Ovary (tissue), 9 donors: ENCODE data around the gene NEU2. TPM values are rescaled to one million over a fixed set of nuclear protein-coding genes. Genes with fewer than 3 reads are reported as not detected.
A peak's percentile ranks its signal among the peaks of the same experiment; 100 is the strongest.

ENCODE experiments used
- DNase-seq, 5 donors: peaks; one replicate each; pipeline ENCODE4 v3.0.0-alpha.2; 2019 to 2020
- H3K27ac ChIP-seq, 2 donors: fragments of 200-600 bp; one replicate each; pipeline versions ENCODE4 v1.5.1 to v1.8.0; 2019 to 2022
- H3K27me3 ChIP-seq: fragments of 200-600 bp; one replicate; pipeline ENCODE4 v1.8.0; 2022
- H3K36me3 ChIP-seq: fragments of 200-600 bp; sonication (generic); one replicate; pipeline ENCODE4 v1.5.1; 2019
- H3K4me1 ChIP-seq: one replicate; pipeline ENCODE4 v1.8.1; 2013; ENCODE audit warnings: mild to moderate bottlenecking, moderate library complexity; ENCODE audit not compliant: insufficient read depth
- H3K4me3 ChIP-seq: fragments of 200-600 bp; sonication (generic); one replicate; pipeline ENCODE4 v1.5.1; 2017
- H3K9me3 ChIP-seq, 2 donors: fragments of 200-600 bp in 1 of 2; sonication (generic) in 1 of 2; one replicate each; pipeline versions ENCODE4 v1.5.1 to v1.8.1; 2013 to 2019; ENCODE audit warnings: mild to moderate bottlenecking in 1 of 2, moderate library complexity in 1 of 2
- EP300 ChIP-seq: sonication (generic); formaldehyde crosslinking; IDR thresholded peaks from one replicate; pipeline ENCODE4 v1.6.1; 2017; ENCODE audit warnings: antibody characterized with exemption
- POLR2A ChIP-seq: fragments of 450-650 bp; IDR thresholded peaks from one replicate; pipeline ENCODE4 v1.6.1; 2017; ENCODE audit warnings: antibody characterized with exemption, mild to moderate bottlenecking, moderate library complexity
- WGBS, 3 donors: extraction: QIAGEN DNeasy Blood & Tissue Kit in 1 of 3; methylation state at CpG; one replicate each; pipeline versions ENCODE4 v1.1.5 to v1.1.7; 2013 to 2017; 5-methylcytosine and 5-hydroxymethylcytosine counted together
- intact Hi-C, 4 donors: fragments of 100-400 bp; cut with DNase I; formaldehyde crosslinking; loops; one replicate each; pipeline versions ENCODE4 v1.11.0 to v1.15.1; 2022 to 2023
- polyA plus RNA-seq, 2 donors: library from polyadenylated mRNA; stranded (reverse); fragments of 200-250 nt in 1 of 2; fragments of 350-450 nt in 1 of 2; fragmentation: Illumina TruSeq in 1 of 2; extraction: RNeasy Lipid Tissue Mini Kit (QIAGEN cat#74804) in 1 of 2; gene quantifications; one replicate each; pipeline ENCODE4 v1.2.3, GENCODE V29; 2013 to 2014
- total RNA-seq, 7 donors: library from RNA; depleted of rRNA in 2 of 7; stranded (reverse); fragments of >200 nt in 2 of 7; fragmentation: NEBNext Ultra II Directional in 3 of 7; extraction: Animal tissue kit (Norgen Biotek cat#: 25700) in 3 of 7; gene quantifications; one replicate each; pipeline versions ENCODE4 v1.1.0 to v1.2.4, GENCODE V29; 2016 to 2023
- TF ChIP-seq, protein P1 (sequence below), 3 donors: fragments of 450-650 bp in 2 of 3; fragments of 200-600 bp in 1 of 3; IDR thresholded peaks; one replicate each; pipeline versions ENCODE4 v1.5.1 to v1.8.0; 2016 to 2022; ENCODE audit warnings: antibody characterized with exemption in 3 of 3, mild to moderate bottlenecking in 1 of 3
- donor health status: DM: no; HTN: no; CAD: no; lungs with moderate emphysema.
- donor health status: DM: no; HTN: no; CAD: no.
- donor health status: Bipolar disorder and iron deficiency.
- donor health status: DM: yes; HTN: yes; CAD: no.
- donor health status: DM: no; HTN: no; CAD: no.
- donor health status: DM: yes; HTN: yes; CAD: no.

NEU2 gene
- total and polyA plus RNA-seq, 9 donors: not detected

DNA sequence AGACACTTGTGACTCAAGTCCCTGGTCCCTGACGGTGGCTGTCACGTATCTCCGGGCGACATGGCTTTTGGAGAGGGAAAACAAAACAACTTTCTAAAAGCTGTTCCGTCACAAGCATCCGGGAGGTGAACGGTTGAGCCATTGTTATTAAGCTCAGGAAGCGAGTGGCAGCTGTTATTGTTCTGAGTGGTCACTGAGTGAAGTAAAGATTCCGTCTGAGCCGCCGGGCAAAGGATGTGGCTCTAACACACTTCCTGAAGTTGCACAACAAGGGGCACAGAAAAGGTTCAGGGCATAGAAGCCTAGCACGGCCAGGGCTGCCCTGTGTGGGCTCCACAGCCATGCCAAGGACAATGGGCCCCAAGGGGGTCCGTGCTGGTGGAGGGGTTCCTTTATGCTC is 52.0 kb downstream of the NEU2 start:
- H3K4me3 ChIP-seq: no peak overlapping the region

More for the DNA sequence above, 52.0 kb downstream of the NEU2 start:
- intact Hi-C loops: no loop called here
- Histone ChIP-seq H3K27ac (no peak overlapping the region), H3K9me3 (no peaks in the 10 kb centered on the region), H3K4me1 (no peaks in the 10 kb centered on the region), H3K27me3 (no peaks in the 10 kb centered on the region), H3K36me3 (no peaks in the 10 kb centered on the region)
- 78 to 81% (median 80%) methylated on average over 13 of the region's 13 CpGs for WGBS, 3 donors
- peak in 1 of 5 donors; percentile 28 for DNase-seq
- TF ChIP-seq, protein P1, sequence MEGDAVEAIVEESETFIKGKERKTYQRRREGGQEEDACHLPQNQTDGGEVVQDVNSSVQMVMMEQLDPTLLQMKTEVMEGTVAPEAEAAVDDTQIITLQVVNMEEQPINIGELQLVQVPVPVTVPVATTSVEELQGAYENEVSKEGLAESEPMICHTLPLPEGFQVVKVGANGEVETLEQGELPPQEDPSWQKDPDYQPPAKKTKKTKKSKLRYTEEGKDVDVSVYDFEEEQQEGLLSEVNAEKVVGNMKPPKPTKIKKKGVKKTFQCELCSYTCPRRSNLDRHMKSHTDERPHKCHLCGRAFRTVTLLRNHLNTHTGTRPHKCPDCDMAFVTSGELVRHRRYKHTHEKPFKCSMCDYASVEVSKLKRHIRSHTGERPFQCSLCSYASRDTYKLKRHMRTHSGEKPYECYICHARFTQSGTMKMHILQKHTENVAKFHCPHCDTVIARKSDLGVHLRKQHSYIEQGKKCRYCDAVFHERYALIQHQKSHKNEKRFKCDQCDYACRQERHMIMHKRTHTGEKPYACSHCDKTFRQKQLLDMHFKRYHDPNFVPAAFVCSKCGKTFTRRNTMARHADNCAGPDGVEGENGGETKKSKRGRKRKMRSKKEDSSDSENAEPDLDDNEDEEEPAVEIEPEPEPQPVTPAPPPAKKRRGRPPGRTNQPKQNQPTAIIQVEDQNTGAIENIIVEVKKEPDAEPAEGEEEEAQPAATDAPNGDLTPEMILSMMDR (IDR thresholded peaks at IDR 0.05): no peak
- TF ChIP-seq EP300 (no peak), POLR2A (no peak)

Other genes with a start within 250 kb of the NEU2 start
- 1 to 10 TPM in 5 of 7 donors, under 1 TPM in 2; 0.76 to 2.9 (median 1.1) TPM for gene SNORC, start 162.4 kb upstream of the NEU2 start, total RNA-seq
- under 1 TPM; 0.10 to 0.93 TPM for gene SNORC, start 162.4 kb upstream of the NEU2 start, polyA plus RNA-seq
- 1 to 10 TPM in 4 of 7 donors, under 1 TPM in 3; 0.18 to 3.1 (median 1.1) TPM for gene NGEF, start 19.4 kb upstream of the NEU2 start, total RNA-seq
- gene NGEF, start 19.4 kb upstream of the NEU2 start, polyA plus RNA-seq: under 1 TPM; 0.53 to 0.62 TPM
- gene INPP5D, start 27.7 kb downstream of the NEU2 start, total RNA-seq: 10 to 100 TPM in 1 of 7 donors, 1 to 10 TPM in 6; 4.1 to 11.4 (median 7.7) TPM
- 10 to 100 TPM in 1 of 2 donors, 1 to 10 TPM in 1; 4.3 to 14.4 TPM for gene INPP5D, start 27.7 kb downstream of the NEU2 start, polyA plus RNA-seq
- gene ATG16L1, start 219.0 kb downstream of the NEU2 start, total RNA-seq: 10 to 100 TPM; 16.3 to 32.3 (median 21.4) TPM
- 10 to 100 TPM in 1 of 2 donors, 1 to 10 TPM in 1; 9.5 to 17.6 TPM for gene ATG16L1, start 219.0 kb downstream of the NEU2 start, polyA plus RNA-seq